ENCODE results near the gene IL6ST.

The IL6ST gene

DNA sequence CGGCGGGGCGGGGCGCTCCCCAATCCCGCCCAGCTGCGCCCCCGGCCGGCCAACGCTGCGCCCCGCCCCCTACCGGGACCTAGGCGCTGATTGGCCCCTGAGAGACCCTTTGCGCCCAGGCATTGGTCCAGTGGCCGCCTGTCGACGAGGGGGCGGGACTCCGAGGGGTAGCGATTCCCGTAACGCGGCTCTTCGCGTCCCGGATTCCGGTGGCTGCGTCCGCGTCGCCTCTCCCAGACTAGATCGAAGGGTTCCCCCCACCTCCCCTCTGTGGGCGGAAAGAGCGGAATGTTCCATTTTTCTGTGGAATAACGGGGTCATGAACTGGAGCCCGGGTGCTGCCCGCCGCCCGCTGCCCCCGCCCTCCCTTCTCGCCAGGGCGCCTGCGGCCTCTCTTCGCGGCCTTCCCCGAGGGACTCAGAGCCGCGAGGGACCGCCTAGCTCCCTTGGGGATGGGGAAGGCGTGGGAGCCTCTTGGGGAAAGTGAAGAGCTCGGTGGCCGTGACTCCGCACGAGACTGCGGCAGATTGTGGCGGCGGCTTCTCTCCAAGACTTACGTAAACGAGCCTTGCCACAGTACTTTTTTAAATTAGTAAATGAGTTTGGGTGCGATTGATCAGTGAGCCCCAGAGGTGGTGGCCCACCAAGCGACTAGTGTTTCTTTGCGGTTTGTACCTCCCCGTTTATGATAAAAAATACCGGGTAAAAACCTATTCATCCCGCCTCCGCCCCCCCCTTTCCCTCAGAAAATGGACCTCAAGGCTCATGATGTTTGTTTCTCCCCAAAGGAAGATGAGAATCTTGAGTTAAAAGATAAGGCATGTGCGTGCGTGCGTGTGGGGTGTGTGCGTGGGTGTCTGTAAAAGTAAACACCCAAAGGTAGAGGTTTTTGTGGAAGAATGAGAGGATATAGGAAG lies 493 bp upstream of the IL6ST start:
- Histone ChIP-seq H3K4me3 (ENCODE audit: low read length) (peak overlapping the region; percentile 90), H3K9me3 (ENCODE audit: insufficient read depth, low read length) (no peaks in the 10 kb centered on the region; the same call in 1 of the 2 replicates), H4K20me1 (ENCODE audit: insufficient read depth, low read length) (peaks cover 7% of the 10 kb centered on the region; the same call in 1 of the 2 replicates), H3K27me3 (ENCODE audit: low read depth, low read length) (peaks cover 13% of the 10 kb centered on the region; the same call in 1 of the 2 replicates), H3K27ac (ENCODE audit: low read length) (peak overlapping the region; percentile 57), H3K4me2 (ENCODE audit: low read length) (peak overlapping the region; percentile 92), H3K4me1 (ENCODE audit: low read length) (peaks cover 5% of the 10 kb centered on the region; the same call in 1 of the 2 replicates), H3K9ac (ENCODE audit: low read length) (peak overlapping the region; percentile 89), H3K79me2 (ENCODE audit: low read length) (peaks cover 11% of the 10 kb centered on the region; the same call in 1 of the 2 replicates), H2AFZ (ENCODE audit: low read depth, low read length) (peak overlapping the region; percentile 91), H3K36me3 (replicated peaks; ENCODE audit: low read depth, low read length) (no peaks in the 10 kb centered on the region)
- TF ChIP-seq, protein P1, sequence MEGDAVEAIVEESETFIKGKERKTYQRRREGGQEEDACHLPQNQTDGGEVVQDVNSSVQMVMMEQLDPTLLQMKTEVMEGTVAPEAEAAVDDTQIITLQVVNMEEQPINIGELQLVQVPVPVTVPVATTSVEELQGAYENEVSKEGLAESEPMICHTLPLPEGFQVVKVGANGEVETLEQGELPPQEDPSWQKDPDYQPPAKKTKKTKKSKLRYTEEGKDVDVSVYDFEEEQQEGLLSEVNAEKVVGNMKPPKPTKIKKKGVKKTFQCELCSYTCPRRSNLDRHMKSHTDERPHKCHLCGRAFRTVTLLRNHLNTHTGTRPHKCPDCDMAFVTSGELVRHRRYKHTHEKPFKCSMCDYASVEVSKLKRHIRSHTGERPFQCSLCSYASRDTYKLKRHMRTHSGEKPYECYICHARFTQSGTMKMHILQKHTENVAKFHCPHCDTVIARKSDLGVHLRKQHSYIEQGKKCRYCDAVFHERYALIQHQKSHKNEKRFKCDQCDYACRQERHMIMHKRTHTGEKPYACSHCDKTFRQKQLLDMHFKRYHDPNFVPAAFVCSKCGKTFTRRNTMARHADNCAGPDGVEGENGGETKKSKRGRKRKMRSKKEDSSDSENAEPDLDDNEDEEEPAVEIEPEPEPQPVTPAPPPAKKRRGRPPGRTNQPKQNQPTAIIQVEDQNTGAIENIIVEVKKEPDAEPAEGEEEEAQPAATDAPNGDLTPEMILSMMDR (IDR thresholded peaks at IDR 0.05; ENCODE audit: low read depth, low read length), result no peak
- no peak for TF ChIP-seq EZH2phosphoT487 (IDR thresholded peaks at IDR 0.05; ENCODE audit: low read depth)

DNA sequence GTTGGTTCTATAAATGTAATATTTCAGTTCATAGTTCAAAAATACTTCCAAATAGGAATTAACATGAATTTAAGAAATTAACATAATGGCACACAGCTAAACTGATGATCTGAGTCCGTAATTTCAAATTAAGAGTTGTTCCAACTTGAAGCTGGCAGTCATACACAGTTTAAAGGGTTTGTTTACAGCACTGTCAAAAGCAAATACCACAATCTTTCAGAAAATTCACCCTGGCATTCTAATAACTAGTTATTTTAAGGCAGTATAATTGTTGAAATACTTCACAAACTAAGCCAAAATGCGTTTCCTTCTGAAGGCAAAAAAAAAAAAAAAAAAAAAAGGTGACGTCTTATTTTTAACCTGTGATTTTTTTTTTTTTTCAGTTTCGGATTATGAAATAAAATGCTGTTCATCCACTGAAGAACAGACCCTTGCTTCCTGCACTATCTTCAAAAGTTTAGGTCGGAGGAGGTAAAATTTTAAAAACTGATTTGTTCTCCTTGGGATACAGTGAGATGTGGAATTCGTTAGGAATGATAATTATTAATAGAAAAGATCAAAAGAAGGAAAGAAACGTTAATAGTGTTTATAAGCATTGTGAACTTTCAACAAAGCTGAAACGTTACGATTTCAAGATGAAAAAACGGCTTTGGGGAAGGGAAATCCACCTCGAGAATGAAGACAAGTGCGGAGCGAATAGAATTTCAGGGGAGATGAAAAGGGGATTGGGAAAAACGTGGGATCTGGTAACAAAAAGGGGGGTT lies 850 bp downstream of the IL6ST start:
- Histone ChIP-seq H3K4me3 (ENCODE audit: low read length) (peak overlapping the region; percentile 90), H3K4me1 (ENCODE audit: low read length) (peaks cover 5% of the 10 kb centered on the region; the same call in 1 of the 2 replicates), H3K79me2 (ENCODE audit: low read length) (peaks cover 11% of the 10 kb centered on the region; the same call in 1 of the 2 replicates), H2AFZ (ENCODE audit: low read depth, low read length) (no peak overlapping the region; the same call in 1 of the 2 replicates), H3K27ac (ENCODE audit: low read length) (no peak overlapping the region; the same call in 1 of the 2 replicates), H3K36me3 (replicated peaks; ENCODE audit: low read depth, low read length) (no peaks in the 10 kb centered on the region), H3K9ac (ENCODE audit: low read length) (peak overlapping the region; percentile 89), H3K4me2 (ENCODE audit: low read length) (peak overlapping the region; percentile 92), H4K20me1 (ENCODE audit: insufficient read depth, low read length) (peaks cover 12% of the 10 kb centered on the region), H3K27me3 (ENCODE audit: low read depth, low read length) (peaks cover 13% of the 10 kb centered on the region; the same call in 1 of the 2 replicates), H3K9me3 (ENCODE audit: insufficient read depth, low read length) (no peaks in the 10 kb centered on the region; the same call in 1 of the 2 replicates)
- TF ChIP-seq, protein P1 (IDR thresholded peaks at IDR 0.05; ENCODE audit: low read depth, low read length), result no peak
- TF ChIP-seq EZH2phosphoT487 (IDR thresholded peaks at IDR 0.05; ENCODE audit: low read depth), result no peak

DNA sequence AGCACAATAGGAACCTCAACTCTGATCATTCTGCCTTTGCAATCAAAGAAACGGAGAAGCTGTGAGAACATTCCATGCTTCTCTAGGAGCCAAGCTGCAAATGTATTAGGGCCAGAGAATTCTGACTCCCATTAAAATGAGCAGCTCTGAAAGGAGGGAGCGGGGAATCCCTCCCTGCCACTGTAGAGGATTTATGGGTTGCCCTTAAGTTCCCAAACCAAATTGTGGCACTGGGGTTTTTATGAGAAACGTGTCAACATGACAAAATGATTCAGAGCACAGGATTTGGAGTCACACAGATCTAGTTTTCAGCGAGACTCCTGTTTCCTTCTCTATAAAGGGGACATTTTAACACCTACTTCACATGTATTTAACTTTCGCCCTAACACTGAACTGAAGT lies 1.8 kb downstream of the IL6ST start:
- Histone ChIP-seq H3K36me3 (replicated peaks; ENCODE audit: low read depth, low read length) (no peaks in the 10 kb centered on the region), H3K4me1 (ENCODE audit: low read length) (peaks cover 5% of the 10 kb centered on the region; the same call in 1 of the 2 replicates), H3K9me3 (ENCODE audit: insufficient read depth, low read length) (no peaks in the 10 kb centered on the region; the same call in 1 of the 2 replicates), H3K4me3 (ENCODE audit: low read length) (no peak overlapping the region), H3K27me3 (ENCODE audit: low read depth, low read length) (peaks cover 10% of the 10 kb centered on the region; the same call in 1 of the 2 replicates), H3K27ac (ENCODE audit: low read length) (no peak overlapping the region), H4K20me1 (ENCODE audit: insufficient read depth, low read length) (peaks cover 12% of the 10 kb centered on the region), H3K4me2 (ENCODE audit: low read length) (no peak overlapping the region), H2AFZ (ENCODE audit: low read depth, low read length) (no peak overlapping the region), H3K9ac (ENCODE audit: low read length) (no peak overlapping the region), H3K79me2 (ENCODE audit: low read length) (peaks cover 11% of the 10 kb centered on the region)
- TF ChIP-seq, protein P1 (IDR thresholded peaks at IDR 0.05; ENCODE audit: low read depth, low read length), result no peak
- no peak for TF ChIP-seq EZH2phosphoT487 (IDR thresholded peaks at IDR 0.05; ENCODE audit: low read depth)
